GM10847 (cell line): ENCODE measurements around the gene LY6G6D.

ENCODE experiments used
- POLR2A ChIP-seq: IDR thresholded peaks from 2 replicates; pipeline ENCODE4 v1.6.1; 2011; ENCODE audit not compliant: insufficient read length; ENCODE audit errors: extremely low read depth

Gene LY6G6D

GRCh38 chr6:31736021-31736767 lies 21.0 kb downstream of the LY6G6D start, which contains the start of gene CLIC1:
Gene CLIC1, minus strand, starts transcription at chr6:31736530. Its CDS starts 230 bp downstream, at chr6:31736300.
- TF ChIP-seq POLR2A, result peak; percentile 80

GRCh38 chr6:31736768-31737314 lies 21.7 kb downstream of the LY6G6D start:
- TF ChIP-seq POLR2A, result no peak

GRCh38 chr6:31737315-31737990 lies 22.3 kb downstream of the LY6G6D start:
- no peak for TF ChIP-seq POLR2A

- peak; percentile 19 for TF ChIP-seq POLR2A
Observed at GRCh38 chr6:31737991-31738979, 23.1 kb downstream of the LY6G6D start.

- TF ChIP-seq POLR2A, result peak; percentile 19
Observed at GRCh38 chr6:31739639-31740396, 24.7 kb downstream of the LY6G6D start, which contains the start of gene MSH5. Gene MSH5, plus strand, starts transcription at chr6:31740005. Its CDS starts 462 bp downstream, at chr6:31740467.

- TF ChIP-seq POLR2A, result no peak
Observed at GRCh38 chr6:31740397-31741223, 25.5 kb downstream of the LY6G6D start.

DNA sequence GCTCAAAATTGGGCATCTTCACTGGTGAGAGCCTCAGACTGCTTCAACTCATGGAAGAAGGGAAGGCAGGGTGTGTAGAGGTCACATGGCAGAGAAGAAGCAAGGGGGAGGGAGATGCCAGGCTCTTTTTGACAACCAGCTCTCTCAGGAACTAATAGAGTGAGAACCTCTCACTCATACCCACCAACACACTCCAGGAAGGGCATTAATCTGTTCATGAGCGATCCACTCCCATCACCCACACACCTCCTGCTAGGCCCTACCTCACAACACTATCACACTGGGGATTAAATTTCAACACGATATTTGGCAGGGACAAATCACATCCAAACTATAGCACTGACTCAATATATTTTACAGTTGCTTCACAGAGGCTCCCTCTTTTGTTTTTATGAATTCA lies 26.7 kb downstream of the LY6G6D start:
- no peak for TF ChIP-seq POLR2A

DNA sequence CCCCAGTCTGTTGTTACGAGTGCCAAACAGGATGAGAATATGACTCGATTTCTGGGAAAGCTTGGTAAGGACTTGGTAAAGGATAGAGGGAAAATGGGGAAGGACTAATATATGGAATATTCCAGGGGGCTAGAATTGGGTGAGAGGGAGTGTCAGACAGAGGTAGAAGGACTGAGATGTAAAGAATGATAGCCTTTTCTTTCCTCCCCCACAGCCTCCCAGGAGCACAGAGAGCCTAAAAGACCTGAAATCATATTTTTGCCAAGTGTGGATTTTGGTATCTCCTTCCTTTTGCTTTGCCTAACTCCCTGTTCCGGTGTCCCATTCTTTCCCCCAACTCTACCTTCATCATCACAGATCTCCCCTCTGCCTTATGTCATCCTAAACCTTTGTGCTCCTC lies 27.7 kb downstream of the LY6G6D start:
- no peak for TF ChIP-seq POLR2A

GRCh38 chr6:31744422-31744821 lies 29.3 kb downstream of the LY6G6D start:
- TF ChIP-seq POLR2A, result no peak

- TF ChIP-seq POLR2A, result no peak
Observed at GRCh38 chr6:31749301-31750036, 34.3 kb downstream of the LY6G6D start.

DNA sequence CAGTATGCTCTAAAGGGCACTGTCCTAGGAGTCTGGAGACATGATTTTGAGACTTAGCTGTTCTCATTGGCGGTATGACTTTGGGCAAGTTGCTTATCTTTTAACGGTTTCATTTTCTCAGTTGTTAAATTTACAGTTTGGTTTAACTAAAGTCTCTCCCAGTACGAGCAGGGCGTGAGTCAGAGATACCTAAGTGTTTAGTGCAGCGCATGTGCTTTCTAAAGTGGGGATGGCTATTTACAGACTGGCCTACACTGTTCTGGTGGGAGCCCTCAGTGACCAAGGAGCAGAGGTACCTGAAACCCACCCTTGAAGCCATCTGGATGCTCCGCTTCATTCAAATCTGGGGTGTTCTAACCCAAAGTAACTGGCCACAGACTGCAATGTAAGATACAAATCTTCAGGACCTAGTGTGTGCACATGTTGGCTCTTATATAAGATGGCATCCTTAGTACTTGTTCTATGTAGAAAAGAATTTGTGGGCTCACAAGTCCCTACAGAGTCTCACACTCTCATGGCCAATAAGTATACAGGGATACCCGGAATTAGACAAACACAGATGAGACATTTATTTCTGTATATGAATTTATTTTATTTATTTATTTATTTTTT lies 35.4 kb downstream of the LY6G6D start:
- no peak for TF ChIP-seq POLR2A

DNA sequence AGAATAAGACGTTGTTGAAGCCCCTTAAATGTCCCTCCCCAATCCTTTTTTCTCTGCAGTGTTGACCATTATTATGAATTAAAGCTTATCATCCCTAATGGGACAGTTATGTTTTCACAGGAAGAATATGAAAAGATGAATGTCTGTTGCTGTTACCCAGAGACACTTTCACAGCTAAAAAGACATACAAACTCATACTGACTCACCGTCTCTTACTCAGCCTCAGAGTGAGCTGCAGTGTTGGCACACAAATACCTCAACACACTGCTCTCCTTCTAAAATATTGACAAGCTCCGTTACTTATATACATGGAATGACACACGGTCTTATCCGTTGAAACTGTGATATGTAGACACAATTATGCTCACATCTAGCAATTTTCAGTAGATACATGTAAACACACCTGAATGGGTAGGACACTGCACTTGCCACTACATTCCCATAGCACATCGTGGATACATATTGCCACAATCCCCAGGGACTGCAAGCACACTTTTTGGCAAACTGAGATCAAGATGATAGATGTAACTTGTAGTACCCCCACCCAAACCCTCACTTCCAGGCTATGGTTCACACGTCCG lies 37.7 kb downstream of the LY6G6D start:
- TF ChIP-seq POLR2A, result no peak
